Suprapubic skin (tissue), 4 donors: ENCODE measurements around the gene CGNL1. TPM values are rescaled to one million over a fixed set of nuclear protein-coding genes. Genes with fewer than 3 reads are reported as not detected.
A peak's percentile ranks its signal among the peaks of the same experiment; 100 is the strongest.

Experiments
- DNase-seq, 2 donors: peaks; one replicate each; pipeline ENCODE4 v3.0.0-alpha.2; 2019; ENCODE audit warnings: low spot score in 2 of 2
- H3K27ac ChIP-seq: fragments of 200-600 bp; sonication (generic); one replicate; pipeline ENCODE4 v1.5.1; 2019
- H3K27me3 ChIP-seq: fragments of 200-600 bp; sonication (generic); one replicate; pipeline ENCODE4 v1.5.1; 2019
- H3K36me3 ChIP-seq: fragments of 200-600 bp; sonication (generic); one replicate; pipeline ENCODE4 v1.5.1; 2019
- H3K4me1 ChIP-seq: fragments of 200-600 bp; sonication (generic); one replicate; pipeline ENCODE4 v1.5.1; 2019
- H3K4me3 ChIP-seq: fragments of 200-600 bp; sonication (generic); one replicate; pipeline ENCODE4 v1.5.1; 2019; ENCODE audit warnings: mild to moderate bottlenecking
- H3K9me3 ChIP-seq: fragments of 200-600 bp; sonication (generic); one replicate; pipeline ENCODE4 v1.5.1; 2019
- EP300 ChIP-seq: sonication (generic); formaldehyde crosslinking; IDR thresholded peaks from one replicate; pipeline ENCODE4 v1.6.1; 2017; ENCODE audit warnings: antibody characterized with exemption
- POLR2A ChIP-seq, 2 donors: fragments of 450-650 bp; IDR thresholded peaks; one replicate each; pipeline ENCODE4 v1.6.1; 2017; ENCODE audit warnings: antibody characterized with exemption in 2 of 2, mild to moderate bottlenecking in 2 of 2, moderate library complexity in 2 of 2
- POLR2AphosphoS5 ChIP-seq, 3 donors: sonication (generic); formaldehyde crosslinking; IDR thresholded peaks; one replicate each; pipeline ENCODE4 v1.6.1; 2017; ENCODE audit warnings: antibody characterized with exemption in 3 of 3
- WGBS: methylation state at CpG from one replicate; pipeline ENCODE4 v1.1.5; 2018; 5-methylcytosine and 5-hydroxymethylcytosine counted together
- total RNA-seq, 4 donors: library from RNA; depleted of rRNA; stranded (reverse); fragments of >200 nt; gene quantifications; one replicate each; pipeline ENCODE4 v1.1.0, GENCODE V29; 2016
- TF ChIP-seq, protein P1 (sequence below), 2 donors: fragments of 200-600 bp in 1 of 2; fragments of 450-650 bp in 1 of 2; sonication (generic) in 1 of 2; IDR thresholded peaks; one replicate each; pipeline ENCODE4 v1.5.1; 2016 to 2019; ENCODE audit warnings: antibody characterized with exemption in 2 of 2, mild to moderate bottlenecking in 1 of 2, moderate library complexity in 1 of 2

The CGNL1 gene
- total RNA-seq, 4 donors from 2014 or later, result 7.1 to 27.0 (median 14.2) TPM

DNA sequence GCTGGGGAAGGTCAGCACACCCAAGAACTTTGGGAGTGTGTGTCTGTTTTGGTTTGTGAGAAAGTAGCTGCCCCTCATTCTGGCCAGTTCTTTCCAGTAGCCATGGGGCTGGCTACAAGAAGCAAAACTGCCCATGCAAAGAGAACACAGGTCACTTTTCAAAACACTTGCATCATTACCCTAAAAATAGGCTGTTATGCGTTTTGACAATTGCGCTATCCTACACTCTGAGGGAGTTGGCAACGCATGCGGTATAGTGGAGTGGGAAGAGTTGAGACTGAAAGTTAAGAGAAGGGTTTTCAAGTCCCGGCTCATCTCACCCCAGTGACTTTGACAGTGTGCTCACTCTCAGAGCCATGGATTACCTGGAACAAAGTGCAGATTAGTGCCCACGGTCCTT lies 173.6 kb downstream of the CGNL1 start:
- DNase-seq, result no peak
- Histone ChIP-seq H3K36me3 (peaks cover 26% of the 10 kb centered on the region), H3K4me3 (no peak overlapping the region), H3K4me1 (peaks cover 21% of the 10 kb centered on the region), H3K9me3 (no peaks in the 10 kb centered on the region), H3K27me3 (no peaks in the 10 kb centered on the region), H3K27ac (peak overlapping the region; percentile 8)
- TF ChIP-seq POLR2A (IDR thresholded peaks at IDR 0.05) (no peak), POLR2AphosphoS5 (IDR thresholded peaks at IDR 0.05) (no peak), EP300 (no peak)
- TF ChIP-seq, protein P1, sequence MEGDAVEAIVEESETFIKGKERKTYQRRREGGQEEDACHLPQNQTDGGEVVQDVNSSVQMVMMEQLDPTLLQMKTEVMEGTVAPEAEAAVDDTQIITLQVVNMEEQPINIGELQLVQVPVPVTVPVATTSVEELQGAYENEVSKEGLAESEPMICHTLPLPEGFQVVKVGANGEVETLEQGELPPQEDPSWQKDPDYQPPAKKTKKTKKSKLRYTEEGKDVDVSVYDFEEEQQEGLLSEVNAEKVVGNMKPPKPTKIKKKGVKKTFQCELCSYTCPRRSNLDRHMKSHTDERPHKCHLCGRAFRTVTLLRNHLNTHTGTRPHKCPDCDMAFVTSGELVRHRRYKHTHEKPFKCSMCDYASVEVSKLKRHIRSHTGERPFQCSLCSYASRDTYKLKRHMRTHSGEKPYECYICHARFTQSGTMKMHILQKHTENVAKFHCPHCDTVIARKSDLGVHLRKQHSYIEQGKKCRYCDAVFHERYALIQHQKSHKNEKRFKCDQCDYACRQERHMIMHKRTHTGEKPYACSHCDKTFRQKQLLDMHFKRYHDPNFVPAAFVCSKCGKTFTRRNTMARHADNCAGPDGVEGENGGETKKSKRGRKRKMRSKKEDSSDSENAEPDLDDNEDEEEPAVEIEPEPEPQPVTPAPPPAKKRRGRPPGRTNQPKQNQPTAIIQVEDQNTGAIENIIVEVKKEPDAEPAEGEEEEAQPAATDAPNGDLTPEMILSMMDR (IDR thresholded peaks at IDR 0.05), result no peak
- 79% methylated on average over 6 of the region's 6 CpGs for WGBS

DNA sequence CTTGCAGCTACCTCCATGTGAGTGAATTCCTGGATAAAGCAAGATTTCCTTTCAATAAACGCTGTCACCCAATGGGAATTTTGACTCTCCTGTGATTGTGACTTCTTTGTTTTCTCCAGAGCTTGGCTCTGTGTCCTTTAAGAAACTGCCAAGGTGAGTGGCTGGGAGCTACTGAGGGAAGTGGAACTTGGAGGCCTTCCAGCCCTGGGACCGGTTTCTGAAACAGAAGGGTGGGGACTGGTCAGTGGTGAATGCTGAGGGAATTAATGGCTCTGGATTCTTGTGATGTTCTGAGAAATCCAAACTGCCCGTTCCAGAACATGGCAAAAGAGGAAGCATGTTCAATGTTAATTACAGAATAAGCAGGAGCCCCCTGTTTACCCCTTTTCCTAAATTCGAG lies 174.3 kb downstream of the CGNL1 start:
- H3K27ac ChIP-seq, result peak overlapping the region; percentile 60
- H3K4me1 ChIP-seq, result peaks cover 21% of the 10 kb centered on the region
- H3K9me3 ChIP-seq, result no peaks in the 10 kb centered on the region
- no peaks in the 10 kb centered on the region for H3K27me3 ChIP-seq
- no peak for TF ChIP-seq POLR2A (IDR thresholded peaks at IDR 0.05)
- TF ChIP-seq EP300, result no peak
- TF ChIP-seq POLR2AphosphoS5 (IDR thresholded peaks at IDR 0.05), result no peak
- TF ChIP-seq, protein P1 (IDR thresholded peaks at IDR 0.05), result no peak
- no peak overlapping the region for H3K4me3 ChIP-seq
- H3K36me3 ChIP-seq, result peaks cover 19% of the 10 kb centered on the region
- WGBS, result 55% methylated on average over 4 of the region's 4 CpGs
- no peak for DNase-seq

DNA sequence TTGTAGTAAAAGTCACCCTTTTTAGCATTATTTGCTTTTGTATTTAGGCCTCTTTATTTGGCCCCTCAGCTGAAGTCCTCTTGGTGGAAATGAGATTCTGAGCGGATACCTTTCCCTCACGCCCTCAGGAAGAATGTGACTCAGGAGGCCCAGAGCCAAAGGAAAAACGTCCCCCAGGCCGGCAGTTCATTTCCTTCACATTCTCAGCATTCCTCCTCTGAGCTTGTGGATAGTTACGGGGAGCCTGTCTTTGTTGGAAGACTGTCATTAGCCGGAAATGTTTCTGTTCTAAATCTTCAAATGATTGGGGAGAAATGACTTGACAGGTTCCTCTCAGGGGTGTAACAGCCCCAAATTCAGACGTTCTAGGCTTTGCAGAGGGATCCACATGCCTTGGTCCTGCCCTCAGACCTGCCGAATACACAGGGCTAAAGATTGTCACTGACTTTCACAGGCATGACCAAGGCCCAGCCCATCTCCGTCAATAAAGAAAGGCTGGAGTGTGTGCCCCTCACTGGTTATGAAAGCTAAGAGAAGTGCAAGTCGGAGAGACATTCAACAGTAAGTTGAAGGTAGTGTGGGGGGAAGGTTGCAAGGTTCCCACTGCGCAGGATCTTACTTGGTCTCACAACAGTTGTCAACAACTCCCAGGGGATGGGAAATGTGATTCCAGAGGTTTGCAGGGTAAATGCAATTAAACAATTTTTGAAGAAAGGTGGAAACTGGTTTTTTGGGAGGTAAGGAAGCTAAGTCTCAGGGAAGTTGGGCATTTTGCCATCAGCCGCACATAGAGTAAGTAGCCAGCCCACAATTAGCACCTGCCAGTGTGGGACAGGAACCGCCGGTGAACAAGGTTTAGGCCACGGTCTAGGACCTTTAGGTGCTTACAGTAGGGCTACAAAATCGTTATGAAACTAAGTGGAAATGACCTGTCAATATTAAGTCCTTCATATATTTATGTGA lies 175.7 kb downstream of the CGNL1 start:
- Histone ChIP-seq H3K4me1 (peaks cover 21% of the 10 kb centered on the region), H3K4me3 (no peak overlapping the region), H3K27ac (peak overlapping the region; percentile 51), H3K27me3 (no peaks in the 10 kb centered on the region), H3K9me3 (no peaks in the 10 kb centered on the region), H3K36me3 (peaks cover 8% of the 10 kb centered on the region)
- no peak for DNase-seq
- TF ChIP-seq EP300 (no peak), POLR2AphosphoS5 (IDR thresholded peaks at IDR 0.05) (no peak), POLR2A (IDR thresholded peaks at IDR 0.05) (no peak)
- TF ChIP-seq, protein P1 (IDR thresholded peaks at IDR 0.05), result no peak
- 61% methylated on average over 16 of the region's 16 CpGs for WGBS

DNA sequence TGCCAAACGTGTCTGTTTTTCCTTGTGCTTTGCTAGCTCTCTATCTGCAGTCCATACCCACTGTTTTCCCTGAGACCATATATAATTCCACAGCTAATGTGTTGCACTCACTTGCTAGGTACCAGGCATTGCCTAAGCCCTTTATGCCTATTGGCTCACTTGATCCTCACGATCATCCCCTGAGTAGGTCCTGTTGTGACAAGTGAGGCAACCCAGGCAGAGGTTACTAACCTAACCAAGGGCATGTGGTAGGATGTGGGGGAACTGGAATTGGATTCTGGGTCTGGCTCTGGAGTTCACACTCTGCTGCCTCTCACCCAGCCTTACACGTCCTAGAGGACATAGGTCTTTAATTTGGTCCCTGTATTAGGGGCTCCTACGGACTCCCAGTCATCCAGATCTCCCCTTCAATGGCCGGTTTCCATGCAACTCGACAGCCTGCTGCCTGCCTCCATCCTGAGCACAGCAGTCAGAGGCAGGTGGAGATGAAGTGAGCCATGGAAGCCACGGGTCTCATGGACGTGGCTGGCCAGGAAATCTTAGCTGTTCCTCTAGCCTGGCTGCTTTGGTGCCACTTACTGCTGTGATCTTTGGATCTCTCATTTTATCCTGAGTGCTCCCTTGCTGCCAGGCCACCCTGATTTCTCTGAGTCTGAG lies 176.5 kb downstream of the CGNL1 start:
- no peak for DNase-seq
- Histone ChIP-seq H3K9me3 (no peaks in the 10 kb centered on the region), H3K36me3 (peaks cover 3% of the 10 kb centered on the region), H3K4me1 (peaks cover 21% of the 10 kb centered on the region), H3K27me3 (no peaks in the 10 kb centered on the region), H3K4me3 (no peak overlapping the region), H3K27ac (peak overlapping the region; percentile 51)
- 77% methylated on average over 8 of the region's 8 CpGs for WGBS
- TF ChIP-seq POLR2A (IDR thresholded peaks at IDR 0.05) (no peak), POLR2AphosphoS5 (IDR thresholded peaks at IDR 0.05) (no peak), EP300 (no peak)
- TF ChIP-seq, protein P1 (IDR thresholded peaks at IDR 0.05), result no peak

DNA sequence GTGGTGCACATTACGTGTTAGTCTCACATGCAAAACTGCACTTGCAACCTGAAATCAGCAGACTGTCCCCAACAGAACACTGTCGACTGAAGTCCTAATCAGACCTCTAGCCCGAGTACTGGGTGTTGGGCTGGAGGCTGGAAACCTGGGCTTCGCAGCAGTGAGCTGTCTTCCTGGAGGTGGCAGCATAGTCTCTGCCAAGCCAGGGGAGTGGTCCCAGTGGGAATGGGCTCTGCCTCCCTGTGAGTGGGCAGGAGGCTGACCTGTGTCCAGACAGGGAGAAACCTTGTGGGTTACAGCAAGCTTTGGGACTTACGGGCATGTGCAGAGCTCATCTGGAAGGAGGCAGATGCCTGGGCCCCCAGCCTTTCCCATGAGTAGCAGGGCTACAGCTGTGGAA lies 177.2 kb downstream of the CGNL1 start:
- Histone ChIP-seq H3K27me3 (no peaks in the 10 kb centered on the region), H3K4me1 (peaks cover 21% of the 10 kb centered on the region), H3K36me3 (peaks cover 3% of the 10 kb centered on the region), H3K27ac (no peak overlapping the region), H3K9me3 (no peaks in the 10 kb centered on the region), H3K4me3 (no peak overlapping the region)
- DNase-seq, result no peak
- TF ChIP-seq POLR2AphosphoS5 (IDR thresholded peaks at IDR 0.05), result no peak
- TF ChIP-seq EP300, result no peak
- TF ChIP-seq POLR2A (IDR thresholded peaks at IDR 0.05), result no peak
- TF ChIP-seq, protein P1 (IDR thresholded peaks at IDR 0.05), result no peak
- WGBS, result 100% methylated on average over 1 of the region's 5 CpGs
